ENCODE data around the gene SLC35F1. TPM values are rescaled to one million over a fixed set of nuclear protein-coding genes. Genes with fewer than 3 reads are reported as not detected.

SLC35F1 gene
- total RNA-seq, result under 0.01 TPM in 1 of 2 replicates, not detected in the other

GRCh38 chr6:117906958-117907600 is at the start of gene SLC35F1:
Gene SLC35F1 (plus strand): TSS chr6:117907264.

Other genes with a start within 250 kb of the SLC35F1 start
- gene NUS1, start 231.8 kb upstream of the SLC35F1 start, total RNA-seq, result 7.9 and 13.9 TPM in 2 replicates

Measured in bronchial smooth muscle cell (primary cell).